Retinal pigment epithelial cell (primary cell): ENCODE measurements around the gene MTCL1.

Source experiments
- DNase-seq: peaks from one replicate; pipeline ENCODE4 v3.0.0-alpha.2; 2010; ENCODE audit warnings: low read depth
- H3K4me3 ChIP-seq: 2 replicates; pipeline ENCODE4 v1.5.1; 2011; ENCODE audit warnings: mild to moderate bottlenecking, low read length, control low read depth, moderate library complexity
- CTCF ChIP-seq: conservative IDR thresholded peaks from 2 replicates; pipeline ENCODE4 v1.5.1; 2011; ENCODE audit warnings: low read depth, low read length, control low read depth, inconsistent platforms

MTCL1 gene

GRCh38 chr18:8826971-8827370, 121.6 kb downstream of the MTCL1 start:
- DNase-seq, result no peak
- TF ChIP-seq CTCF, result no peak
- H3K4me3 ChIP-seq, result no peak overlapping the region

- TF ChIP-seq CTCF, result no peak
- no peak overlapping the region for H3K4me3 ChIP-seq
- no peak for DNase-seq
Observed at GRCh38 chr18:8828300-8828699, 122.9 kb downstream of the MTCL1 start.

DNA sequence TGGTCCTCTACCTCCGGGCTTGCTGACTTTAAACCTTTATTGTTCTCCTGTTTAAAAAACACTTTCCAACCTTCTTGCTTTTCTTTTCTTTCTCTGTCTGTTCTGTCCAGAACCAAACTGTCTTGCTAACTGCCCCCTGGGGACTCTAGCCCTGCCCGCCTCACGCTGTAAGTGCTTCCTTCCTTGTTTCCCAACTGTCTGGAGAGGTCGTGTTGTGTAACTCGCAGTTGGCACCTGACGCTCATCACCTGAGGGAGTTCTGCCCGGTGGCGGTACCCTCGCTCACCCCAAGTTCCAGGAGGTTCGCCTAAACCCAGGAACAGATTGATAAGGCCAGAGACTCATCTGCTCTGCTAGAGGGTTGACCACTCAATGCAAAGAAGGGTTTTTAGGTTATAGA, 123.4 kb downstream of the MTCL1 start:
- DNase-seq, result no peak
- no peak overlapping the region for H3K4me3 ChIP-seq
- no peak for TF ChIP-seq CTCF

DNA sequence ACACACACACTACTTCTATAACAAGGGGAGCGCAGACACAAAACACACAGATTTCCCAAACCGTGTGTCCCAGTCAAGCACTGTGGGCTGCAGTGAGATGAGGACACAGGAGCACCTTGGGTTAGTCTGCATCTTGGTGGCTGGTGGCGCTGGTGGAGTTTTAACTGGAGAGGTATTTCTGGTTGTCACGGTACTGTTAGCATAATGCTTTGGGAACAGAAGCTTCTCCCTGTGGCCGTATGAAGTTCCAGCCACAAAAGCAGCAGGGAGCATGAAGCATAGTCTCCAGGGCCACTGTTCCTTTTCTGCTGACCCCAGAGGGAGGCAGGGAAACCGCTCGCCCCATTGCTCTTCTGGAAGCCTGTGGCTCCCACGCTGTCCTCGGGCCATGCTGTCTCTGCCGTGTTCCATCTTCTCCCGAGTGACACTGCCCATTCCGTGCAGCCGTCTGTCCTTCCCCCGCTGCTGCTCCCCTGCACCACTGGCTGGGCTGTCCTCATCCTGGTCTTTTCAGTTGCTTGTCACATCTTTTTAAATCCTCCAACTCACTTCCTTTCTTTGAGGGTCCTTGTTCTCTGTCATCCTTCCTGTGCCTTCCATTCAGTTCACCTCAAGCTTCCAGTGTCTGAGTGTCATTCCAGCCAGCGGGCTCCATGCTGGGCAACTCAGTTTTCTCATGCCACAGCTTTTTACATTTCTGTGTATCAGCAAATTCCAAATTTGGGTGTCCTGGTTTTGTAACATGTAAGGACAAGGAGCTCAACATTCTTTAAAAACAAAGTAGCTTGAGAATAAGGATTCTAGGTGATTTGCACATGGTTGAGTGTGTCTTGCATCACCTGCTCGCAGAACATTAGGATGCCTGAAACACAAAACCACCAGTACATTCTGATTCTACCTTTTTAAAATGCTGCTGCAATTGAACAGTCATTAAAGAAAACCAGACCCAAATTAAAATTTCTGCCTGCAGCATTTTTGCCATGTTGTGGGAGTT, 125.0 kb downstream of the MTCL1 start:
- TF ChIP-seq CTCF, result no peak
- no peak for DNase-seq
- H3K4me3 ChIP-seq, result no peak overlapping the region

DNA sequence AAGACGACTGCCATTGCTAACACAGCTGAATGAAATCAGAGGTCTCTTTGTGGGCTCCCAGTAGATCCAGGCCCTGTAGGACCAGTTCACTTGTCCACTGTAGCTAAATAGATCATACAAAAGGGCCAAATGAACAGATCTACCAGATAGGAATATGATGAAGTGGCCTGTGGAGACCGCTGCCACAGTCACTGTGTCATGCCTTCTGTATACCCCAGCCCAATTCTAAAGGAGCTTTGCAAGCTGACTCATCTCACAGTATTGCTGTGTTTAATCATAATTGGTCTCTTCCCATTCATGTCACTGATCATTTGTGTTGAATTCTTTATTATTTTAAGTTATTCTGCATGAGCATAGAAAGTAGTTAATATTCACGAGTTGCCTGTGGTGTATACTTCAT, 125.8 kb downstream of the MTCL1 start:
- TF ChIP-seq CTCF, result no peak
- no peak for DNase-seq
- H3K4me3 ChIP-seq, result no peak overlapping the region

DNA sequence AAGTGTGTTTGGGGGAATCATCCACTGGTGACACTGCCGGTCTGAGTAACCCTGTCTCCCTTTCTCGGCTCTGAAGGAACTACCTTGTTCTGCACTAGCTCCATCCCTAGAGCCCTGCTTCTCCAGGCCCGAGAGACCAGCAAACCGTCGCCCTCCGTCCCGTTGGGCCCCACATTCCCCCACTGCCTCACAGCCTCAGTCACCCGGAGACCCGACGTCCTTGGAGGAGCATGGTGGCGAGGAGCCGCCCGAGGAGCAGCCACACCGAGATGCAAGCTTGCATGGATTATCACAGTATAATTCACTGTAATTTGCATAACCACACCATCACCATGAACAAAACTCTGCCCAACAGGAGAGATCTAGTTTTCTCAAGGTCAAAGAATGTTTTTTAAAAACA, 126.2 kb downstream of the MTCL1 start:
- DNase-seq, result no peak
- TF ChIP-seq CTCF, result no peak

DNA sequence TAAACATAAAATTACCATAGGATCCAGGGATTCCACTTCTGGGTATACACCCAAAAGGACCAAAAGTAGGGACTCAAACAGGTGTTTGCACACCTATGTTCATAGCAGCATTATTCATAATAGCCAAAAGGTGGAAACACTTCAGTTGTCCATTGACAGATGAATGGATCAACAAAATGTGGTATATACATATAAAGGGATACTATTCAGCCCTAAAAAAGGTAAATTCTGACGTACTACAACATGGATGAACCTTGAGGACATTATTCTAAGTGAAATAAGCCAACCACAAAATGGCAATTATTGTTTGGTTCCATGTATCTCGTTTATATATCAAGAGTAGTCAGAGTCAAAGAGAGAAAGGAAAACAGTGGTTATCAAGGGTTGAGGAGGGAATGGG, 128.1 kb downstream of the MTCL1 start:
- no peak for TF ChIP-seq CTCF
- no peak overlapping the region for H3K4me3 ChIP-seq
- no peak for DNase-seq

More for the DNA sequence above, 126.2 kb downstream of the MTCL1 start:
- no peak overlapping the region for H3K4me3 ChIP-seq
